GM21529 (cell line): Measurements from ENCODE around the gene DONSON.

ENCODE experiments used
- ATAC-seq: cut with Tn5 transposase; IDR thresholded peaks from one replicate; pipeline ENCODE4 v1.9.1; 2021; ENCODE audit not compliant: unreplicated experiment

DONSON gene

GRCh38 chr21:33566514-33566913 is 22.0 kb downstream of the DONSON start:
- no peak for ATAC-seq

- no peak for ATAC-seq
Observed at GRCh38 chr21:33562389-33562788, 26.1 kb downstream of the DONSON start.

GRCh38 chr21:33561373-33561772 is 27.1 kb downstream of the DONSON start:
- no peak for ATAC-seq

GRCh38 chr21:33560965-33561364 is 27.5 kb downstream of the DONSON start:
- no peak for ATAC-seq

- no peak for ATAC-seq
Observed at GRCh38 chr21:33559813-33560212, 28.7 kb downstream of the DONSON start.

GRCh38 chr21:33558777-33559421 is 29.6 kb downstream of the DONSON start:
- no peak for ATAC-seq

- ATAC-seq = no peak
Observed at GRCh38 chr21:33557447-33557846, 31.0 kb downstream of the DONSON start.

GRCh38 chr21:33554982-33555344 is 33.5 kb downstream of the DONSON start:
- ATAC-seq = no peak

- ATAC-seq = no peak
Observed at GRCh38 chr21:33554236-33554981, 34.1 kb downstream of the DONSON start.

GRCh38 chr21:33552999-33553598 is 35.4 kb downstream of the DONSON start:
- no peak for ATAC-seq

GRCh38 chr21:33552093-33552998 is 36.1 kb downstream of the DONSON start:
- ATAC-seq = no peak

GRCh38 chr21:33551664-33552063 is 36.8 kb downstream of the DONSON start:
- no peak for ATAC-seq

- no peak for ATAC-seq
Observed at GRCh38 chr21:33550772-33551660, 37.5 kb downstream of the DONSON start.

GRCh38 chr21:33549848-33550771 is 38.4 kb downstream of the DONSON start:
- no peak for ATAC-seq

- ATAC-seq = no peak
Observed at GRCh38 chr21:33546086-33546485, 42.4 kb downstream of the DONSON start.

- no peak for ATAC-seq
Observed at GRCh38 chr21:33544451-33545195, 43.9 kb downstream of the DONSON start.

GRCh38 chr21:33543505-33544129 is 44.9 kb downstream of the DONSON start:
- ATAC-seq = no peak
